Coronary artery (tissue), 2 donors: ENCODE data around the gene MTIF2.
"Not testable (repeated sequence)": the region's sequence is repeated elsewhere in the genome, so short reads cannot be mapped to it uniquely, and the experiment has no call there.

Experiments
- DNase-seq: peaks from one replicate; pipeline ENCODE4 v3.0.0-alpha.2; 2017; ENCODE audit warnings: low spot score
- H3K27ac ChIP-seq, 2 donors: fragments of 200-600 bp; sonication (generic); one replicate each; pipeline ENCODE4 v1.5.1; 2016 to 2019
- H3K4me3 ChIP-seq: fragments of 200-600 bp; sonication (generic); 2 replicates; pipeline ENCODE4 v1.5.1; 2016; ENCODE audit warnings: mild to moderate bottlenecking, moderate library complexity
- TF ChIP-seq, protein P1 (sequence below): fragments of 200-600 bp; sonication (generic); IDR thresholded peaks from one replicate; pipeline ENCODE4 v1.5.1; 2019; ENCODE audit warnings: antibody characterized with exemption

Gene MTIF2

DNA sequence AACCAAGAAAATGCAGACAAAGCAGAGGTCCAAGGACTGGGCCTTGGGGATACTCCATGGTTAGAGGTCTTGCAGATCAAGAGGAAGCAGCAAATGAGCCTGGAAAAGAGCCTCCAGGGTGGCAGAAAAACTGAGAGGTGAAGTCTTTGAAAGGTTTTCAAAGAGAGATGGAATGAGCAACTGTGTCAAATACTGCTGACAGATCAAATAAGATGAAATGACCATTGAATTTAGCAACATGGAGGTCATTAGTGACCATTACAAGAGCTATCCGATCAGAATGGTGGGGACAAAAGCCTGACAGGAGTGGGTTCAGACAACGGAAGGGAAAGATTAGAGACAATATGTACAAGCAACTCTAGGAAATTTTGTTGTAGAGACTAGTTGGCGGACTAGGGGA lies 38.5 kb downstream of the MTIF2 start:
- Histone ChIP-seq H3K4me3 (no peak overlapping the region), H3K27ac (no peak overlapping the region)
- TF ChIP-seq, protein P1, sequence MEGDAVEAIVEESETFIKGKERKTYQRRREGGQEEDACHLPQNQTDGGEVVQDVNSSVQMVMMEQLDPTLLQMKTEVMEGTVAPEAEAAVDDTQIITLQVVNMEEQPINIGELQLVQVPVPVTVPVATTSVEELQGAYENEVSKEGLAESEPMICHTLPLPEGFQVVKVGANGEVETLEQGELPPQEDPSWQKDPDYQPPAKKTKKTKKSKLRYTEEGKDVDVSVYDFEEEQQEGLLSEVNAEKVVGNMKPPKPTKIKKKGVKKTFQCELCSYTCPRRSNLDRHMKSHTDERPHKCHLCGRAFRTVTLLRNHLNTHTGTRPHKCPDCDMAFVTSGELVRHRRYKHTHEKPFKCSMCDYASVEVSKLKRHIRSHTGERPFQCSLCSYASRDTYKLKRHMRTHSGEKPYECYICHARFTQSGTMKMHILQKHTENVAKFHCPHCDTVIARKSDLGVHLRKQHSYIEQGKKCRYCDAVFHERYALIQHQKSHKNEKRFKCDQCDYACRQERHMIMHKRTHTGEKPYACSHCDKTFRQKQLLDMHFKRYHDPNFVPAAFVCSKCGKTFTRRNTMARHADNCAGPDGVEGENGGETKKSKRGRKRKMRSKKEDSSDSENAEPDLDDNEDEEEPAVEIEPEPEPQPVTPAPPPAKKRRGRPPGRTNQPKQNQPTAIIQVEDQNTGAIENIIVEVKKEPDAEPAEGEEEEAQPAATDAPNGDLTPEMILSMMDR = no peak
- DNase-seq = no peak

DNA sequence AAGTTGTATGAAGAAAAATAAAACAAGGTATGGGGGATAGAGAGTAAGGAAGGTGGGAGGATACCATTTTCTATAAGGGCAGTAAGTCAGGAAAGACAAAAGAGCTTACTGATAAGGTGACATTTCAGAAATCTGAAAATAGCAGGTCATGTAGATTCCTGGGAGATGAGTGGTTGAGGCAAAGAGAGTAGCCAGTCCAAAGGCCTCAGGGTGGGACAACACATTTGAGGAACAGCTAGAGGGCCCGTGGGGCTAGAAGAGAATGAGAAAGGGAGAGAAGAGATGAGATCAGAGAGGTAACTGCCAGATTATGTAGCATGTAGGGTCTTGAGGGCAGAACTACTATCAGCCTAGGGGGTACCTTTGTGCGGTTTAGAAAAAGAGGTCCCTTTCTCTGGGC lies 39.8 kb downstream of the MTIF2 start:
- TF ChIP-seq, protein P1 = no peak
- no peak overlapping the region for H3K27ac ChIP-seq
- no peak overlapping the region for H3K4me3 ChIP-seq
- DNase-seq = no peak

DNA sequence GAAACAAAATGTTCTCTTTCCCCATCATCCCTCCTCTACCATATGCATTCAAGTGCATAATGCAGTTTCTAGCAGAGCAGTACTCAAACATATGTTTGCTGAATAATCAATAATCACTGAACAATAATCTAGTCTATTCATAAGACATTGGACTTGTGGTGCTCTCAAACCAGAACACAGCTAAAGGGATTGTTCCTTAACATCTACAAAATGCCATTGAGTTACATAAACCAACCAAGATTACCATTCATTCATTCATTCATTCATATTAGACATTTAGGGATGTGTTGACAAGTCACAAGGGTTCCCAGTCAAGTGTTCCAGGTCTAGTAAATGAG lies 40.8 kb downstream of the MTIF2 start:
- no peak overlapping the region for H3K4me3 ChIP-seq
- TF ChIP-seq, protein P1 = no peak
- DNase-seq = no peak
- H3K27ac ChIP-seq = peak overlapping the region in 1 of 2 donors; percentile 55

DNA sequence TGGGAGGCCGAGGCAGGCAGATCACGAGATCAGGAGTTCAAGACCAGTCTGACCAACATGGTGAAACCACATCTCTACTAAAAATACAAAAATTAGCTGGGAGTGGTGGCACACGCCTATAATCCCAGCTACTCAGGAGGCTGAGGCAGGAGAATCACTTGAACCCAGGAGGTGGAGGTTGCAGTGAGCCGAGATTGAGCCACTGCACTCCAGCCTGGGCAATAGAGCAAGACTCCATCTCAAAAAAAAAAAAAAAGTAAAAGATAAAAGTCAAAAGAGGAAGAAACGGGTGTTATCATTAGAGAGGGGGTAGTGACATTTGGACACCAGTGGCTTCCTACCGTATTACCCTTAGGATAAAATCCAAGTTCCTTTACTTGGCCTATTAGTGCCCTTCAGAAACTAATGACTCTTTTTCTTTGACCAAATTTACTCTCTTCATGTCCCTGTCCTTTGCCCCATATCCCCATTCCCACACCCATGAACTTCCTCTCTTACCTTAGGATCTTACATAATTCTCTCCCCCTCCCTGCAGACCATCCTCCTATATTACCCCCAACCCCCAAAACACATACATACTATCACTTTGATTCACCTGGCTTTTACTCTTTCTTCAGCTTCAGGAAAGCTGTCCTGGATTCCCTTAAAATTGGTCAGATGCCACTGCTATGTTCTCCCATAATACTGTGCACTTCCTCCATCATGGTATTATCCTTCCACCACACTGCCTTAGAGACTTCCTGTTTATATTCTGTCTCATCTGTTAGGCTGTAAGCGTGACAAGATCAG lies 41.4 kb downstream of the MTIF2 start:
- not testable (repeated sequence) for DNase-seq, H3K4me3 ChIP-seq

DNA sequence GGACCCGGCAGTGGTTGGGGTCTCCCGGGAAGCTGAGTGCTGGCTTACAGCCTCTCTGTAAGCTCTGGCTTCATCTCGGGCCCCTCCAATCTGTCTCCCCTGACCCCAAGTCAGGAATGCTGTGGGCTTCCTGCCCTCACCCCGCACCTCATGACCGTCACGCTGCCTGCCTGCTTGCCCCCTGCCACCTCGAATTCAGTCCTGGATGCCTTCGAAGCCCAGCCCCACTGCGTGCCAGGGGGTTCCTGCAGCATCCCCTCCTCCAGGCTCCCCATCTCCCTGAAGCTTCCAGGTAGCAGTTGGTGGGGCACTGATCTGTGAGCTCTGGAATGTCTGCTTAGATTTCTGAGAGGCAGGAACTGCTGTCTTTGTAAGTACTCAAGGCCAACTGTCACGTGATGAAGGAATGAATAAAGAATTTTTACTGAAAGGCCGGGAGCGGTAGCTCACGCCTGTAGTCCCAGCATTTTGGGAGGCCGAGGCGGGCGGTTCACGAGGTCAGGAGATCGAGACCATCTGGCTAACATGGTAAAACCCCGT lies 43.5 kb downstream of the MTIF2 start:
- TF ChIP-seq, protein P1 = no peak
- no peak overlapping the region for H3K4me3 ChIP-seq
- DNase-seq = no peak
- H3K27ac ChIP-seq = no peak overlapping the region

More for the DNA sequence above, 41.4 kb downstream of the MTIF2 start:
- H3K27ac ChIP-seq = peak overlapping the region in 1 of 2 donors; percentile 55

DNA sequence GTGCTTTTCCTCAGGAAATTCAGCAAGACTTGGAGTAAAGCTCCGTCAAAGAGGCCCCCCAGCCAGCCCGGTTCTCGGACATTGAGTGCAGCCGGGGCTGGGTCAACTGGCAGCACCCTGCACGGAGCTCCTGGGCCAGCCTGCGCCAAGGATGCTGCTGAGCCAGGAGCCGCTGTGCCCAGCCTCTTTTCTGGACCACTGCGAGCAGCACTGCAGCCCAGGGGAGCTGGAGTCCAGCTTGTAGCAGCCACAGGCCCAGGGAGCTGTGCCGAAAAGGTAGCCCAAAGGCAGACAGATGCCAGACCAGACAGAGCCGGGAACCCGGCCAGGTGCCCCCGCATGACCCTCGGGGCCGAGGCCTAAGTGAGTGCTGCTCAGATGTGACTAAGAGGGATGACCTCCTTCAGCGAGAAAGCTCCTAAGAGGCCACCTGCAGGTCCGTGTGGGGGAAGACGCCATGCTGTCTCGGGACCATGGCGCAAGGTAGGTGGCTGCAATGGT lies 44.2 kb downstream of the MTIF2 start:
- DNase-seq = no peak
- TF ChIP-seq, protein P1 = no peak
- no peak overlapping the region for H3K27ac ChIP-seq
- no peak overlapping the region for H3K4me3 ChIP-seq

DNA sequence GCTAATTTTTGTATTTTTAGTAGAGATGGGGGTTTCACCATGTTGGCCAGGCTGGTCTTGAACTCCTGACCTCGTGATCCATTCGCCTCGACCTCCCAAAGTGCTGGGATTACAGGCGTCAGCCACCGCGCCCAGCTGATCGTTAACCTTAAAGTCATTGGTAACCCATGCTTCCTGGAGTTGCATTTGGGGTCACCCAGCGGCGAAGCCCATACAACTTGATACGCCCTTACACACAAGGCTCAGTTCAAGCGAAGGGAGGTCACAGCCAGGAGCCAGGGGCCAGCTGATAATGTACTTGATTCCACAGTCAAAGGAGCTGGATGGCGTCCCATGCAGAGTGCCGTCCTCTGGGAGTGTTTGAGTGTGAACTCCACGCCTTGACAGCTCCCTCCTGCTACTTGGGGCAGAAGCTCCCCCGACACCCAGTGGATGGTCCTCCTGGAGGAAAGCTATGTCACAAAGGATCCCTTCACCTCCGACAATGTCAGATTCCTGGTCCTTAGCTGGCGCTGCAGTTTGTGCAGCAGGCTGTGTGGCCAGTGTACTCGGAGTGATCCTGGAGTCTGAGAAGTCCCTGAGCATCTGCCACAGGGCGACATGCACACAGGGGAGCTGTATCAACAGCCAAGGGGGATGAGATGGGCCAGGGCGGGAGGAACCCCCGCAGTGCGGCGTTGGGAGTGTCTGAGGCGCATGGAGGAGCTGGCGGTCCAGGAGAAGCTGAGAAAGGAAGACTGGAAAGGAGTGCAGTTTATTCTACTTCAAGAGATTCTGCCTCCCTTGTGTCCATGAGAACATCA lies 44.9 kb downstream of the MTIF2 start:
- DNase-seq = no peak
- Histone ChIP-seq H3K4me3 (peak overlapping the region; percentile 83), H3K27ac (peak overlapping the region; percentile 89 to 95)
- TF ChIP-seq, protein P1 = no peak
